ENCODE data around the gene TRIM36.

Gene TRIM36

GRCh38 chr5:115184770-115185169 lies 15.1 kb upstream of the TRIM36 start:
- TF ChIP-seq SIN3A (IDR thresholded peaks at IDR 0.05; ENCODE audit: borderline replicate concordance, insufficient read depth, low read length) (no peak), FOXP2 (optimal IDR thresholded peaks at IDR 0.05; ENCODE audit: borderline replicate concordance, extremely low read depth, extremely low read length, insufficient read depth) (no peak), REST (IDR thresholded peaks at IDR 0.05; ENCODE audit: insufficient read depth in 1 of 2, low read depth in 2 of 2, low read length in 2 of 2) (no peak), POLR2AphosphoS5 (IDR thresholded peaks at IDR 0.05; ENCODE audit: low read depth, low read length) (no peak), TAF1 (IDR thresholded peaks at IDR 0.05; ENCODE audit: borderline replicate concordance, insufficient read depth, low read length) (no peak)

GRCh38 chr5:115181757-115182156 lies 12.0 kb upstream of the TRIM36 start:
- TF ChIP-seq TAF1 (IDR thresholded peaks at IDR 0.05; ENCODE audit: borderline replicate concordance, insufficient read depth, low read length) = no peak
- no peak for TF ChIP-seq POLR2AphosphoS5 (IDR thresholded peaks at IDR 0.05; ENCODE audit: low read depth, low read length)
- TF ChIP-seq REST (IDR thresholded peaks at IDR 0.05; ENCODE audit: insufficient read depth in 1 of 2, low read depth in 2 of 2, low read length in 2 of 2) = no peak
- TF ChIP-seq SIN3A (IDR thresholded peaks at IDR 0.05; ENCODE audit: borderline replicate concordance, insufficient read depth, low read length) = no peak
- no peak for TF ChIP-seq FOXP2 (optimal IDR thresholded peaks at IDR 0.05; ENCODE audit: borderline replicate concordance, extremely low read depth, extremely low read length, insufficient read depth)

- no peak for TF ChIP-seq FOXP2 (optimal IDR thresholded peaks at IDR 0.05; ENCODE audit: borderline replicate concordance, extremely low read depth, extremely low read length, insufficient read depth)
- no peak for TF ChIP-seq POLR2AphosphoS5 (IDR thresholded peaks at IDR 0.05; ENCODE audit: low read depth, low read length)
- no peak for TF ChIP-seq REST (IDR thresholded peaks at IDR 0.05; ENCODE audit: insufficient read depth in 1 of 2, low read depth in 2 of 2, low read length in 2 of 2)
- no peak for TF ChIP-seq TAF1 (IDR thresholded peaks at IDR 0.05; ENCODE audit: borderline replicate concordance, insufficient read depth, low read length)
- no peak for TF ChIP-seq SIN3A (IDR thresholded peaks at IDR 0.05; ENCODE audit: borderline replicate concordance, insufficient read depth, low read length)
Observed at GRCh38 chr5:115180165-115180709, 10.5 kb upstream of the TRIM36 start.

- TF ChIP-seq TAF1 (IDR thresholded peaks at IDR 0.05; ENCODE audit: borderline replicate concordance, insufficient read depth, low read length) = no peak
- no peak for TF ChIP-seq SIN3A (IDR thresholded peaks at IDR 0.05; ENCODE audit: borderline replicate concordance, insufficient read depth, low read length)
Observed at GRCh38 chr5:115179394-115180164, 9.9 kb upstream of the TRIM36 start.

GRCh38 chr5:115179030-115179393 lies 9.3 kb upstream of the TRIM36 start:
- TF ChIP-seq SIN3A (IDR thresholded peaks at IDR 0.05; ENCODE audit: borderline replicate concordance, insufficient read depth, low read length) (no peak), POLR2AphosphoS5 (IDR thresholded peaks at IDR 0.05; ENCODE audit: low read depth, low read length) (no peak), REST (IDR thresholded peaks at IDR 0.05; ENCODE audit: insufficient read depth in 1 of 2, low read depth in 2 of 2, low read length in 2 of 2) (no peak), FOXP2 (optimal IDR thresholded peaks at IDR 0.05; ENCODE audit: borderline replicate concordance, extremely low read depth, extremely low read length, insufficient read depth) (no peak), TAF1 (IDR thresholded peaks at IDR 0.05; ENCODE audit: borderline replicate concordance, insufficient read depth, low read length) (no peak)
